ENCODE measurements around the gene TOX2. TPM values are rescaled to one million over a fixed set of nuclear protein-coding genes. Genes with fewer than 3 reads are reported as not detected.
A peak's percentile ranks its signal among the peaks of the same experiment; 100 is the strongest.

TOX2 gene
- total RNA-seq, 1 experiment from 2014 or later, result 85.4 TPM

DNA sequence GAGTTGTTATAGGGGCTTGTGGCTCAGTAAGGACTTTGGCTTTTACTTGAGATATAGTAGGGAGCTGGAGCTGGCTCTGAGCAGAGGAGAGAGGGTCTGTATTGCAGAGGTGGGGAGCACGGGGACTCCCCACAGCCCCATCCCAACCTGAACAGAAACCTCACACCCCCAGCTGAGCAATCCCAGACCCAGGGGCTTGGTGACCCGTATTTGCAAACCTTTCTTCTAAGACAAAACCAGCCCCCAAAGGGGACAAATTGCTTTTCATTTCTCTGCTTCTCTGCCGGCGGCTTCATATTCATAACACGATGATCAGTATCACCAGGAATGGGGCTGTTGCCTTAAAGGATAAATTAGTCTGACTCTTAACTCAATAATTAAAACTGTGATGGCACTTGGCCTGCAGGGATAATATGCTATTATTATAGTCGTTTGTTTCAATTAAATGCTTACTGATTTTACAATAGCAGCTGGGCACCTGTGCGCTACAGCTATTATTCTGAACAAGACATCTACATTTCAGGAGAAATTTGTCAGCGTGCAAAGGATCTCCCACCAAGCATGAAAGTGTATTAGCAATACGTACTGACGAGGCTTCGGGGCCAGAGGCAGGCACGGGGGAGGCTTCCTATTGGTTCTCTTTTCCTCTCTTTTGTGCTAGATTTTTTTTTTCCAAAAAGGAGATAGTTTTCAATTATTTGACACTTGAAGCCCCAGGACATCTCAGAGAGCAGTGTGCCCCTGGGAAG is 118.1 kb downstream of the TOX2 start:
- H3K27ac ChIP-seq (ENCODE audit: low read length), result peak overlapping the region; percentile 24; the same call in 1 of the 2 replicates
- DNase-seq (ENCODE audit: low read depth, low spot score) (no peak), ATAC-seq (no peak)
- H3K4me1 ChIP-seq (ENCODE audit: control insufficient read depth, insufficient read depth, low read length), result peaks cover 18% of the 10 kb centered on the region
- ChIA-PET POLR2A (no interaction called here), CTCF (no interaction called here)
- no TSS peak for BruUV-seq (replicated peaks)
- H3K4me3 ChIP-seq (ENCODE audit: low read depth in 2 of 2, low read length in 2 of 2), result no peak overlapping the region
- TF ChIP-seq POLR2AphosphoS5 (IDR thresholded peaks at IDR 0.05; ENCODE audit: low read depth, low read length), result no peak
- no peak for TF ChIP-seq REST (IDR thresholded peaks at IDR 0.05; ENCODE audit: insufficient read depth in 1 of 2, low read depth in 2 of 2, low read length in 1 of 2)
- TF ChIP-seq CTCF (IDR thresholded peaks at IDR 0.05), result no peak
- TF ChIP-seq SIN3A (IDR thresholded peaks at IDR 0.05; ENCODE audit: borderline replicate concordance, insufficient read depth, low read depth, low read length), result no peak
- no peak for TF ChIP-seq TCF7L2 (IDR thresholded peaks at IDR 0.05; ENCODE audit: low read depth, low read length)
- H3K27me3 ChIP-seq (ENCODE audit: control insufficient read depth, insufficient read depth, low read length), result no peaks in the 10 kb centered on the region
- intact Hi-C loops (cut with micrococcal nuclease; ENCODE audit: unreplicated experiment) (no loop called here), in situ Hi-C loops (cut with HindIII; ENCODE audit: low pct_unique_long_range_greater_than_20kb, low sequenced_read_pairs) (no loop called here)
- H3K36me3 ChIP-seq (ENCODE audit: control insufficient read depth, insufficient read depth, low read length), result no peaks in the 10 kb centered on the region
- no peaks in the 10 kb centered on the region for H3K9me3 ChIP-seq (ENCODE audit: control insufficient read depth, insufficient read depth, low read depth, low read length)

DNA sequence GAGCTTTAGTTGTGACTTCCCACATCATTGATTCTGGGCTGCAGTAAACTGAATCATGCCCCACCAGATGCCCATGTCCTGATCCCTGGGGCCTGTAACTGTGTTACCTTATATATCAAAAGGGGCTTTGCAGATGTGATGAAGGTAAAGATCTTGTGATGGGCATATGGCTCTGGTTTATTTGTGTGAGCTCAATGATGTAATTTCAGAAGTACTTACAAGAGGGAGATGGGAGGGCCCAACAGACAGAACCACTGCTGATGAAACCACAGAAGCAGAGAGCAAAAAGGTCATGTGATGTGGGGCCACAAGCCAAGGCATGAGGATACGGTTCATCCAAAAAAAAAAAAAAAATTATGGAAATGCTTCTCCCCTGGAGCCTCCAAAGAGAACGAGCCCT is 118.7 kb downstream of the TOX2 start:
- no peaks in the 10 kb centered on the region for H3K9me3 ChIP-seq (ENCODE audit: control insufficient read depth, insufficient read depth, low read depth, low read length)
- DNase-seq (ENCODE audit: low read depth, low spot score) (no peak), ATAC-seq (no peak)
- no peak overlapping the region for H3K4me3 ChIP-seq (ENCODE audit: low read depth in 2 of 2, low read length in 2 of 2)
- TF ChIP-seq TCF7L2 (IDR thresholded peaks at IDR 0.05; ENCODE audit: low read depth, low read length) (no peak), SIN3A (IDR thresholded peaks at IDR 0.05; ENCODE audit: borderline replicate concordance, insufficient read depth, low read depth, low read length) (no peak), POLR2AphosphoS5 (IDR thresholded peaks at IDR 0.05; ENCODE audit: low read depth, low read length) (no peak), CTCF (IDR thresholded peaks at IDR 0.05) (no peak), REST (IDR thresholded peaks at IDR 0.05; ENCODE audit: insufficient read depth in 1 of 2, low read depth in 2 of 2, low read length in 1 of 2) (no peak)
- ChIA-PET POLR2A (no interaction called here), CTCF (no interaction called here)
- H3K27ac ChIP-seq (ENCODE audit: low read length), result peak overlapping the region; percentile 14; the same call in 1 of the 2 replicates
- BruUV-seq (replicated peaks), result no TSS peak
- in situ Hi-C loops (cut with HindIII; ENCODE audit: low pct_unique_long_range_greater_than_20kb, low sequenced_read_pairs), result no loop called here
- H3K4me1 ChIP-seq (ENCODE audit: control insufficient read depth, insufficient read depth, low read length), result peaks cover 18% of the 10 kb centered on the region
- H3K36me3 ChIP-seq (ENCODE audit: control insufficient read depth, insufficient read depth, low read length), result no peaks in the 10 kb centered on the region
- intact Hi-C loops (cut with micrococcal nuclease; ENCODE audit: unreplicated experiment), result no loop called here
- no peaks in the 10 kb centered on the region for H3K27me3 ChIP-seq (ENCODE audit: control insufficient read depth, insufficient read depth, low read length)

All from Panc1 (cell line).